Measurements from ENCODE around the gene NAMPT.

DNA sequence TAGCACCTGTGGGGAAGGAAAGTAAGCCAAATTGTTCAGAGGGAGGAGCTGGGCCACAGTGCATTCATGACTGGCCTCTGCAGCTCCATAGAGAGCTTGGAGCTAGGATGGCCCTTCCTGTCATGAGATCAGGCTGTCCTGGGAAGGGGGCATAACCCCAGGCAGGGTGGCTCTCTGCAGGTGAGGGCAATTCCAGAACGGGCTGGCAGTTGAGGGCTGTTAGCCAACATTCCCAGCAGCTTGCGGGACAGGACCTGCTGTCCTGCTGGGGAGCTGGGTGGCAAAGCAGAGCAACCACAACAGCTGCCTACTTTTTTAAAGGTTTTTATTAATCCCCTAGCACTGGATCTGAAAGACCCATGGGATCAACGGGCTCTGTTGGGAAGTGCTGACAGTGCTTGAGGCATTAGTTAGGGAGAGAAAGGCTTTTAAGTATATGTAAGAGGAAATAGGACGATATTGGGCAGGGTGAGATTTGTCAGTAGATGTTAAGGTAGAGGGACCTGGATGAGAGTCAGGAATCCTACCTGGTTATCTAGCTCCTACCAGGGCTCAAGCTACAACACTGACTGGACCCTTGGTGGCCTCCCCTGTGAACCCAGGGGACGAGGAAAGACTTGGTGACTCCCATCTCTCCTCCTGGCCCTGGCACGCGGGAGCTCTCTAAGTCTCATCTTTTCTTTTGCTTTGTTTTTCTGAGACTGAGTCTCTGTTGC lies 77.8 kb downstream of the NAMPT start:
- TF ChIP-seq, protein P1, sequence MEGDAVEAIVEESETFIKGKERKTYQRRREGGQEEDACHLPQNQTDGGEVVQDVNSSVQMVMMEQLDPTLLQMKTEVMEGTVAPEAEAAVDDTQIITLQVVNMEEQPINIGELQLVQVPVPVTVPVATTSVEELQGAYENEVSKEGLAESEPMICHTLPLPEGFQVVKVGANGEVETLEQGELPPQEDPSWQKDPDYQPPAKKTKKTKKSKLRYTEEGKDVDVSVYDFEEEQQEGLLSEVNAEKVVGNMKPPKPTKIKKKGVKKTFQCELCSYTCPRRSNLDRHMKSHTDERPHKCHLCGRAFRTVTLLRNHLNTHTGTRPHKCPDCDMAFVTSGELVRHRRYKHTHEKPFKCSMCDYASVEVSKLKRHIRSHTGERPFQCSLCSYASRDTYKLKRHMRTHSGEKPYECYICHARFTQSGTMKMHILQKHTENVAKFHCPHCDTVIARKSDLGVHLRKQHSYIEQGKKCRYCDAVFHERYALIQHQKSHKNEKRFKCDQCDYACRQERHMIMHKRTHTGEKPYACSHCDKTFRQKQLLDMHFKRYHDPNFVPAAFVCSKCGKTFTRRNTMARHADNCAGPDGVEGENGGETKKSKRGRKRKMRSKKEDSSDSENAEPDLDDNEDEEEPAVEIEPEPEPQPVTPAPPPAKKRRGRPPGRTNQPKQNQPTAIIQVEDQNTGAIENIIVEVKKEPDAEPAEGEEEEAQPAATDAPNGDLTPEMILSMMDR (conservative IDR thresholded peaks at IDR 0.05 in 1 of 2, IDR thresholded peaks at IDR 0.05 in 1 of 2; ENCODE audit: low read depth in 1 of 2, low read length in 2 of 2), result no peak
- no peak for TF ChIP-seq EZH2 (IDR thresholded peaks at IDR 0.05; ENCODE audit: low read length, missing control alignments)

Data from fibroblast of lung (primary cell).